ENCODE results near the gene SLC6A12.

The SLC6A12 gene

GRCh38 chr12:170371-171225 is 43.4 kb downstream of the SLC6A12 start:
- no peaks in the 10 kb centered on the region for H3K36me3 ChIP-seq (ENCODE audit: control insufficient read depth, insufficient read depth, low read length)
- H3K4me1 ChIP-seq (ENCODE audit: control insufficient read depth, insufficient read depth, low read length) = peaks cover 31% of the 10 kb centered on the region
- no peaks in the 10 kb centered on the region for H3K9me3 ChIP-seq (ENCODE audit: control insufficient read depth, low read length)
- H3K9ac ChIP-seq (ENCODE audit: low read length) = no peak overlapping the region
- peaks cover 24% of the 10 kb centered on the region for H3K27me3 ChIP-seq (ENCODE audit: control insufficient read depth, insufficient read depth, low read length)
- no peak overlapping the region for H3K4me3 ChIP-seq (ENCODE audit: low read length)

- H3K9me3 ChIP-seq (ENCODE audit: control insufficient read depth, low read length) = no peaks in the 10 kb centered on the region
- H3K4me1 ChIP-seq (ENCODE audit: control insufficient read depth, insufficient read depth, low read length) = peaks cover 30% of the 10 kb centered on the region
- no peak overlapping the region for H3K9ac ChIP-seq (ENCODE audit: low read length)
- no peak overlapping the region for H3K4me3 ChIP-seq (ENCODE audit: low read length)
- no peaks in the 10 kb centered on the region for H3K36me3 ChIP-seq (ENCODE audit: control insufficient read depth, insufficient read depth, low read length)
- H3K27me3 ChIP-seq (ENCODE audit: control insufficient read depth, insufficient read depth, low read length) = peaks cover 24% of the 10 kb centered on the region
Observed at GRCh38 chr12:169528-170370, 44.2 kb downstream of the SLC6A12 start.

GRCh38 chr12:168763-169525 is 45.0 kb downstream of the SLC6A12 start:
- H3K4me1 ChIP-seq (ENCODE audit: control insufficient read depth, insufficient read depth, low read length) = peaks cover 31% of the 10 kb centered on the region
- H3K36me3 ChIP-seq (ENCODE audit: control insufficient read depth, insufficient read depth, low read length) = no peaks in the 10 kb centered on the region
- no peaks in the 10 kb centered on the region for H3K9me3 ChIP-seq (ENCODE audit: control insufficient read depth, low read length)
- peaks cover 20% of the 10 kb centered on the region for H3K27me3 ChIP-seq (ENCODE audit: control insufficient read depth, insufficient read depth, low read length)
- H3K4me3 ChIP-seq (ENCODE audit: low read length) = no peak overlapping the region
- H3K9ac ChIP-seq (ENCODE audit: low read length) = no peak overlapping the region

GRCh38 chr12:167959-168600 is 45.9 kb downstream of the SLC6A12 start:
- Histone ChIP-seq H3K36me3 (ENCODE audit: control insufficient read depth, insufficient read depth, low read length) (no peaks in the 10 kb centered on the region), H3K4me3 (ENCODE audit: low read length) (no peak overlapping the region), H3K9ac (ENCODE audit: low read length) (no peak overlapping the region), H3K27me3 (ENCODE audit: control insufficient read depth, insufficient read depth, low read length) (peaks cover 12% of the 10 kb centered on the region), H3K9me3 (ENCODE audit: control insufficient read depth, low read length) (no peaks in the 10 kb centered on the region), H3K4me1 (ENCODE audit: control insufficient read depth, insufficient read depth, low read length) (peaks cover 27% of the 10 kb centered on the region)

- Histone ChIP-seq H3K9me3 (ENCODE audit: control insufficient read depth, low read length) (no peaks in the 10 kb centered on the region), H3K9ac (ENCODE audit: low read length) (no peak overlapping the region), H3K36me3 (ENCODE audit: control insufficient read depth, insufficient read depth, low read length) (no peaks in the 10 kb centered on the region), H3K4me3 (ENCODE audit: low read length) (no peak overlapping the region), H3K4me1 (ENCODE audit: control insufficient read depth, insufficient read depth, low read length) (peaks cover 12% of the 10 kb centered on the region), H3K27me3 (ENCODE audit: control insufficient read depth, insufficient read depth, low read length) (peaks cover 3% of the 10 kb centered on the region)
Observed at GRCh38 chr12:166425-167075, 47.4 kb downstream of the SLC6A12 start.

- H3K9ac ChIP-seq (ENCODE audit: low read length) = no peak overlapping the region
- no peaks in the 10 kb centered on the region for H3K36me3 ChIP-seq (ENCODE audit: control insufficient read depth, insufficient read depth, low read length)
- H3K9me3 ChIP-seq (ENCODE audit: control insufficient read depth, low read length) = no peaks in the 10 kb centered on the region
- H3K27me3 ChIP-seq (ENCODE audit: control insufficient read depth, insufficient read depth, low read length) = peaks cover 3% of the 10 kb centered on the region
- H3K4me1 ChIP-seq (ENCODE audit: control insufficient read depth, insufficient read depth, low read length) = peaks cover 9% of the 10 kb centered on the region
- no peak overlapping the region for H3K4me3 ChIP-seq (ENCODE audit: low read length)
Observed at GRCh38 chr12:165862-166368, 48.0 kb downstream of the SLC6A12 start.

- H3K27me3 ChIP-seq (ENCODE audit: control insufficient read depth, insufficient read depth, low read length) = no peaks in the 10 kb centered on the region
- no peak overlapping the region for H3K9ac ChIP-seq (ENCODE audit: low read length)
- H3K9me3 ChIP-seq (ENCODE audit: control insufficient read depth, low read length) = no peaks in the 10 kb centered on the region
- no peaks in the 10 kb centered on the region for H3K36me3 ChIP-seq (ENCODE audit: control insufficient read depth, insufficient read depth, low read length)
- H3K4me1 ChIP-seq (ENCODE audit: control insufficient read depth, insufficient read depth, low read length) = peaks cover 9% of the 10 kb centered on the region
- no peak overlapping the region for H3K4me3 ChIP-seq (ENCODE audit: low read length)
Observed at GRCh38 chr12:164207-164606, 49.8 kb downstream of the SLC6A12 start.

- Histone ChIP-seq H3K4me1 (ENCODE audit: control insufficient read depth, insufficient read depth, low read length) (peaks cover 9% of the 10 kb centered on the region), H3K4me3 (ENCODE audit: low read length) (no peak overlapping the region), H3K9ac (ENCODE audit: low read length) (no peak overlapping the region)
Observed at GRCh38 chr12:163406-163986, 50.5 kb downstream of the SLC6A12 start.

GRCh38 chr12:162467-163307 is 51.3 kb downstream of the SLC6A12 start:
- Histone ChIP-seq H3K9ac (ENCODE audit: low read length) (no peak overlapping the region), H3K4me3 (ENCODE audit: low read length) (no peak overlapping the region), H3K27me3 (ENCODE audit: control insufficient read depth, insufficient read depth, low read length) (no peaks in the 10 kb centered on the region), H3K36me3 (ENCODE audit: control insufficient read depth, insufficient read depth, low read length) (no peaks in the 10 kb centered on the region), H3K4me1 (ENCODE audit: control insufficient read depth, insufficient read depth, low read length) (peaks cover 5% of the 10 kb centered on the region), H3K9me3 (ENCODE audit: control insufficient read depth, low read length) (no peaks in the 10 kb centered on the region)

More at GRCh38 chr12:163406-163986, 50.5 kb downstream of the SLC6A12 start:
- Histone ChIP-seq H3K36me3 (ENCODE audit: control insufficient read depth, insufficient read depth, low read length) (no peaks in the 10 kb centered on the region), H3K9me3 (ENCODE audit: control insufficient read depth, low read length) (no peaks in the 10 kb centered on the region), H3K27me3 (ENCODE audit: control insufficient read depth, insufficient read depth, low read length) (no peaks in the 10 kb centered on the region)

GRCh38 chr12:161823-162222 is 52.1 kb downstream of the SLC6A12 start:
- Histone ChIP-seq H3K4me1 (ENCODE audit: control insufficient read depth, insufficient read depth, low read length) (peaks cover 5% of the 10 kb centered on the region), H3K9ac (ENCODE audit: low read length) (no peak overlapping the region), H3K9me3 (ENCODE audit: control insufficient read depth, low read length) (no peaks in the 10 kb centered on the region), H3K27me3 (ENCODE audit: control insufficient read depth, insufficient read depth, low read length) (no peaks in the 10 kb centered on the region), H3K4me3 (ENCODE audit: low read length) (no peak overlapping the region), H3K36me3 (ENCODE audit: control insufficient read depth, insufficient read depth, low read length) (no peaks in the 10 kb centered on the region)
